GM10266 (cell line): ENCODE measurements around the gene DEF6.

ENCODE experiments used
- DNase-seq: peaks from one replicate; pipeline ENCODE4 v3.0.0; 2012; ENCODE audit errors: extremely low spot score
- CTCF ChIP-seq: IDR thresholded peaks from 2 replicates; pipeline ENCODE4 v1.5.1; 2012; ENCODE audit warnings: mild to moderate bottlenecking, low read depth; ENCODE audit not compliant: control insufficient read depth, insufficient read depth; ENCODE audit errors: missing control alignments

DEF6 gene

GRCh38 chr6:35259194-35259947, 38.2 kb upstream of the DEF6 start, which contains the start of gene ZNF76:
ZNF76 (plus strand) TSS chr6:35259735; CDS start chr6:35281152, 21,417 bp downstream.
- peak; percentile 94 for DNase-seq
- peak; percentile 12 for TF ChIP-seq CTCF

- peak; percentile 91 for DNase-seq
- TF ChIP-seq CTCF, result no peak
Measured at GRCh38 chr6:35259948-35260590, 37.5 kb upstream of the DEF6 start.

GRCh38 chr6:35260591-35261570, 36.7 kb upstream of the DEF6 start:
- no peak for DNase-seq
- no peak for TF ChIP-seq CTCF

- no peak for DNase-seq
- TF ChIP-seq CTCF, result no peak
Measured at GRCh38 chr6:35262596-35262995, 35.0 kb upstream of the DEF6 start.

- TF ChIP-seq CTCF, result no peak
- DNase-seq, result no peak
Measured at GRCh38 chr6:35264550-35265274, 32.9 kb upstream of the DEF6 start.

GRCh38 chr6:35265523-35265922, 32.1 kb upstream of the DEF6 start:
- no peak for TF ChIP-seq CTCF
- no peak for DNase-seq
